Activated CD8-positive, alpha-beta T cell treated with anti-CD3 and anti-CD28 coated beads for 36 hours (primary cell): Measurements from ENCODE around the gene AIFM3. TPM values are rescaled to one million over a fixed set of nuclear protein-coding genes. Genes with fewer than 3 reads are reported as not detected.
"Not testable (repeated sequence)": the region's sequence is repeated elsewhere in the genome, so short reads cannot be mapped to it uniquely, and the experiment has no call there.

Experiments
- ATAC-seq: fragments of 200-7000 bp; cut with Tn5 transposase; one replicate; pipeline ENCODE4 v1.10.0; 2021; ENCODE audit warnings: mild to moderate bottlenecking, moderate library complexity
- CTCF ChIA-PET: fragments of 350-600 bp; sonication (Branson Sonifier 250); formaldehyde crosslinking; loops from one replicate; lab custom pipeline; 2021; ENCODE audit warnings: antibody characterized with exemption; lab: Charles Lee
- POLR2A ChIA-PET: fragments of 350-600 bp; sonication (Branson Sonifier 250); formaldehyde crosslinking; loops from one replicate; lab custom pipeline; 2021; ENCODE audit warnings: antibody characterized with exemption; lab: Charles Lee
- DNase-seq: peaks from one replicate; pipeline ENCODE4 v3.0.0-alpha.2; 2020
- H3K27ac Mint-ChIP-seq: one replicate; pipeline ENCODE4 v1.8.0; 2021; ENCODE audit warnings: mild to moderate bottlenecking, mixed read lengths
- H3K27me3 Mint-ChIP-seq: one replicate; pipeline ENCODE4 v1.8.0; 2021; ENCODE audit warnings: mixed read lengths
- H3K36me3 Mint-ChIP-seq: one replicate; pipeline ENCODE4 v1.8.0; 2021; ENCODE audit warnings: low read depth, mixed read lengths
- H3K4me1 Mint-ChIP-seq: one replicate; pipeline ENCODE4 v1.8.0; 2021; ENCODE audit warnings: low read depth, mixed read lengths
- H3K4me3 Mint-ChIP-seq: one replicate; pipeline ENCODE4 v1.8.0; 2021; ENCODE audit warnings: mild to moderate bottlenecking, moderate library complexity, mixed read lengths
- H3K9me3 Mint-ChIP-seq: one replicate; pipeline ENCODE4 v1.8.0; 2021; ENCODE audit warnings: mixed read lengths
- intact Hi-C: fragments of 100-400 bp; cut with micrococcal nuclease; formaldehyde crosslinking; loops from one replicate; pipeline ENCODE4 v1.10.0; 2022
- total RNA-seq, 2 experiments: library from RNA; stranded (reverse); gene quantifications; one replicate each; pipeline ENCODE4 v1.2.3, GENCODE V29; 2021
- TF ChIP-seq, protein P1 (sequence below): fragments of 200-600 bp; IDR thresholded peaks from one replicate; pipeline ENCODE4 v1.8.0; 2022; ENCODE audit warnings: antibody characterized with exemption, mild to moderate bottlenecking

AIFM3 gene
- total RNA-seq, 2 experiments from 2014 or later, result 0.25 to 0.40 TPM

DNA sequence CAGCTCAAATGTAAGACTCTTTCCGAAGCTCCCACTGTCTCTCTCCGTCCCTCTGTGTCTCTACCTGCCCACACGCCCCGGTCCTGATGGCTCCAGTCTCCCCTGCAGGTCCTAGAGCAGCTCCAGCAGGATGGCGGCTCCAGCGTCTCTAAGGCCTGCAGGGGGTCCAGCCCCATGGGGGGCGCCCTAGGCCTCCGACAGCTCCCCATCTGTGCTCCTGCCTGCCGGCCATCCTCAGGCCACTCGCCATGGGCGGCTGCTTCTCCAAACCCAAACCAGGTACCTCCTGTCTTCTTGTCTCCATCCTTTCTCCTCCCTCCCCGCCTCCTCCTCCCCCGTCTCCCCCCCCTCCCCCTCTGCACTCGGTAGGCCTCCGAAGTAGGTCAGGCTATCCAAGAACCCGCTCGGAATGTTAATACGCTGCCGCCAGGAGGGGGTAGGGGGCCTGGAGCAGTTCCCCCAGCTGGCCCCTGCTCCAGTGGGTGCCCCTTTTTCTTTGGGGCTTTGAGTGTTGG is 699 bp downstream of the AIFM3 start:
- ATAC-seq, result no peak
- H3K4me1 Mint-ChIP-seq, result peaks cover 6% of the 10 kb centered on the region
- TF ChIP-seq, protein P1, sequence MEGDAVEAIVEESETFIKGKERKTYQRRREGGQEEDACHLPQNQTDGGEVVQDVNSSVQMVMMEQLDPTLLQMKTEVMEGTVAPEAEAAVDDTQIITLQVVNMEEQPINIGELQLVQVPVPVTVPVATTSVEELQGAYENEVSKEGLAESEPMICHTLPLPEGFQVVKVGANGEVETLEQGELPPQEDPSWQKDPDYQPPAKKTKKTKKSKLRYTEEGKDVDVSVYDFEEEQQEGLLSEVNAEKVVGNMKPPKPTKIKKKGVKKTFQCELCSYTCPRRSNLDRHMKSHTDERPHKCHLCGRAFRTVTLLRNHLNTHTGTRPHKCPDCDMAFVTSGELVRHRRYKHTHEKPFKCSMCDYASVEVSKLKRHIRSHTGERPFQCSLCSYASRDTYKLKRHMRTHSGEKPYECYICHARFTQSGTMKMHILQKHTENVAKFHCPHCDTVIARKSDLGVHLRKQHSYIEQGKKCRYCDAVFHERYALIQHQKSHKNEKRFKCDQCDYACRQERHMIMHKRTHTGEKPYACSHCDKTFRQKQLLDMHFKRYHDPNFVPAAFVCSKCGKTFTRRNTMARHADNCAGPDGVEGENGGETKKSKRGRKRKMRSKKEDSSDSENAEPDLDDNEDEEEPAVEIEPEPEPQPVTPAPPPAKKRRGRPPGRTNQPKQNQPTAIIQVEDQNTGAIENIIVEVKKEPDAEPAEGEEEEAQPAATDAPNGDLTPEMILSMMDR, result no peak
- intact Hi-C loops, result no loop called here
- H3K36me3 Mint-ChIP-seq, result no peaks in the 10 kb centered on the region
- no peak for DNase-seq
- ChIA-PET POLR2A (interaction anchor here (0.7 kb wide), 1 partner anchor 108 kb away, joined by 3 read pairs; no protein-coding TSS in a partner anchor), CTCF (interaction anchor here (0.8 kb wide), 1 partner anchor 8 kb away, joined by 4 read pairs; no protein-coding TSS in a partner anchor)
- H3K9me3 Mint-ChIP-seq, result no peaks in the 10 kb centered on the region
- H3K4me3 Mint-ChIP-seq, result no peak overlapping the region
- no peak overlapping the region for H3K27ac Mint-ChIP-seq
- H3K27me3 Mint-ChIP-seq, result peaks cover 10% of the 10 kb centered on the region

DNA sequence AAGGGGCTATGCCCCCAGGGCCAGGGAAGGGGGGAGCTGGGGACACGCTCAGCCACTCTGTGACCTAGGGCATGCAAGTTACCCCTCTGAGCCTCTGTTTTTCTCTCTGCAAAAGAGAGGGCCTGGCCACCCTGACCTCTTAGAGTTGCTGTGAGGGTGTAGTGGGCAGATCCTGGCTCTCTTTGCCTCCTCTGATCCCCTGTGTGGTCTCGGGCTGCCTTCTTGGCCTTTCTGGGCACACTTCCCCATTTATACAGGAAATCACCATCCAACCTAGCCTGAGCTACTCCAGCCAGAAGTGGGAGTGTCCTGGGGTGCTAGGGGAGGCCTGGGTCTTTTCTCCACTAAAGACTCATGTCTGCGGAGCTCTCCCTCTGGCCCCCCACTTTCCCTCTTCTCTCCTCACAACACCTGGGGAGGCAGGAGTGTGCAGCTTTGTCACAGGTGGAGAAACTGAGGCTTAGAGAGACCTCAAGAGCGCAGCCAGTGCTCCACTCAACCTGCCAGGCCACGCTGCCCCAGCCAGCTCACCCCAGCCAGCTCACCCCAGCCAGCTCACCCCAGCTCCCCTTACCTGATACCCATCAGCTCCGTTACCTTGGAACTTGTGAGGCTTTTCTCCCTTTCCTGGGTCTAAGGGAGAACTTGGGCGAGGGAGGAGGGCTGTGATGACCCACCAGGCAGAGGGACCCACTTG is 1.4 kb downstream of the AIFM3 start:
- Mint-ChIP-seq H3K4me1 (peaks cover 6% of the 10 kb centered on the region), H3K4me3 (no peak overlapping the region), H3K27me3 (peaks cover 10% of the 10 kb centered on the region), H3K36me3 (no peaks in the 10 kb centered on the region), H3K9me3 (no peaks in the 10 kb centered on the region), H3K27ac (no peak overlapping the region)
- ChIA-PET CTCF (interaction anchor here (0.8 kb wide), 1 partner anchor 9 kb away, joined by 4 read pairs; no protein-coding TSS in a partner anchor), POLR2A (no interaction called here)
- no peak for ATAC-seq
- intact Hi-C loops, result no loop called here
- TF ChIP-seq, protein P1, result no peak
- DNase-seq, result no peak

DNA sequence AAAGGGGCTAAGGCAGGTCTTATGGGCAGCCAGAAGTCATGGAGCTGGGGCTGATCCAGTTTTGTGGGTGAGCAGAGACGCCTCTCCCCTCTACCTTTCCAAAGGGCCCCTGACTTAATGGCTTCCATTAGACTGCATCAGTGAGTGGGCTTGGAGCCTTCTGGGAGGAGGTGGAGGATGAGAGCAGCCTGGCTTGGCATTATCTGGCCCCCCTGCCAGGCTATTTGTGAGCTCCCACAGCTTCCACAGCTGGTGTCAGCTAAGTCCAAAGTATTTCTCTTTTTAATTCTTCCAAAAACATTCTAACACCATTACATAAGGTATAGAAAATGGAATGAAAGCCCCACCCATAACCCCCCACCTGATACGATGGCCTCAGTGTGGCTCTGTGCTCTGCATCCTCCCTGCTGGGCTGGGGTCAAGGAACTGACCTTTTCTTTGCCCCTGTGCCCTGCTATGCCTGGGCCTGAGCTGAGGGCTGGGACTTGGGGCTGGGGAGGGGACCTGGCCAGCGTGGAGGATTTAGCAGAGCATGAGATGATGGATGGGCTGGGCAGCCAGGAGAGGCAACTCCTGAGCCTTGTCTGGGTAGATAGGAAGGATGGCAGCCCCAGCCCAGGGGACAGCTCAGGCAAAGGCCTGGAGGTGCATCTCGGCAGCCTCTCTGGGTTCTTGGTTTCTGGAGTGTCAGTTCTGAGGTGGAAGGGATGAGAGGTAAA is 4.0 kb downstream of the AIFM3 start:
- CTCF ChIA-PET, result interaction anchor here (1.9 to 2.2 kb wide), 2 partner anchors 10 kb away, joined by 8 to 10 read pairs; partner anchors contain the start of gene LZTR1

DNA sequence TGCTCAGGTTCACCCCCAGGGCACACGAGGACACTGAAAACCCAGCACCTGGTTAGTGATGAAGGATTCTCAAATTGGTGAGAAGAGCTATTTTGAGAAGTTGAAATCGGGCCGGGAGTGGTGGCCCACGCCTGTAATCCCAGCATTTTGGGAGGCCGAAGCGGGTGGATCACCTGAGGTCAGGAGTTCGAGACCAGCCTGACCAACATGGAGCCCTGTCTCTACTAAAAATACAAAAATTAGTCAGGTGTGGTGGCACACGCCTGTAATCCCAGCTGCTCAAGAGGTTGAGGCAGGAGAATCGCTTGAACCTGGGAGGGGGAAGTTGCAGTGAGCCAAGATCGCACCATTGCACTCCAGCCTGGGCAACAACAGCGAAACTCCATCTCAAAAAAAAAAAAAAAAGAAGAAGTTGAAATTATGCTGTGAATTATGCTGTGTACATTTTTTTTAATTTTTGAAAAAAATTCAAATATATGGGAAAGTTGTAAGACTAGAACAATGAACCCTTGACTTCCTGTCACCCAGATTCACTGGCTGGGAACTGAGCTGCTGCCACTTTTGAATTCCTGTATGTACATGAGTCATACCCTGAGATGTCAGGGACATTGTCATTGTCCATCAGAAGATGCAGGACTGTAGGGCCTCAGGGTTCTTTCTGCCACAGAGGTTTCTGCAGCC is 5.1 kb downstream of the AIFM3 start:
- H3K36me3 Mint-ChIP-seq, DNase-seq, H3K27ac Mint-ChIP-seq, ATAC-seq, H3K4me3 Mint-ChIP-seq, POLR2A ChIA-PET, H3K27me3 Mint-ChIP-seq, H3K4me1 Mint-ChIP-seq, H3K9me3 Mint-ChIP-seq: not testable (repeated sequence)
- intact Hi-C loops, result loop anchor here (10.0 kb wide), 1 partner anchor 47 kb away; no protein-coding TSS in a partner anchor
- CTCF ChIA-PET, result interaction anchor here (1.9 to 2.2 kb wide), 2 partner anchors 9 to 11 kb away, joined by 8 to 10 read pairs; partner anchors contain the start of gene LZTR1

More for the DNA sequence above, 4.0 kb downstream of the AIFM3 start:
- DNase-seq (no peak), ATAC-seq (no peak)
- H3K36me3 Mint-ChIP-seq, result no peaks in the 10 kb centered on the region
- no peaks in the 10 kb centered on the region for H3K9me3 Mint-ChIP-seq
- intact Hi-C loops, result loop anchor here (10.0 kb wide), 1 partner anchor 46 kb away; no protein-coding TSS in a partner anchor
- TF ChIP-seq, protein P1, result no peak
- H3K4me3 Mint-ChIP-seq, result no peak overlapping the region
- no peaks in the 10 kb centered on the region for H3K4me1 Mint-ChIP-seq
- no peaks in the 10 kb centered on the region for H3K27me3 Mint-ChIP-seq
- no peak overlapping the region for H3K27ac Mint-ChIP-seq
- POLR2A ChIA-PET, result no interaction called here

DNA sequence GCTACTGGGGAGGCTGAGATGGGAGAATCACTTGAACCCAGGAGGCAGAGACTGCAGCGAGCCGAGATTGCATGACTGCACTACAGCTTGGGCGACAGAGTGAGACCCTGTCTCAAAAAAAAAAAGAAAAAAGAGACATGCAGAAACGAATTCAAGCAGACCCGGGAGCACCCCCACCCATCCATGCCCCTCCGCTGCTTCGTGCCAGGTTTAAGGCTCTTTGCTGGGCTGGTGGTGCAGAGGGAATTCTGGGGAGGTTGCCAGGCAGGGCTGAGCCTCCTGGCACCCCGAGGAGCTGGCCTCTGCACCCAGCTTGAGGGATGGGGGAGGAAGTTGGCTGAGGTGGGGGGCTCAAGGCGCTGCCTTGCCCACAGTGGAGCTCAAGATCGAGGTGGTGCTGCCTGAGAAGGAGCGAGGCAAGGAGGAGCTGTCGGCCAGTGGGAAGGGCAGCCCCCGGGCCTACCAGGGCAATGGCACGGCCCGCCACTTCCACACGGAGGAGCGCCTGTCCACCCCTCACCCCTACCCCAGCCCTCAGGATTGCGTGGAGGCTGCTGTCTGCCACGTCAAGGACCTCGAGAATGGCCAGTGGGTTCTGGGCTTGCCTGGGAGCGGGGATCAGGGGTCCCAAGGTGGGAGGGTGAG is 6.0 kb downstream of the AIFM3 start:
- Mint-ChIP-seq H3K4me1 (no peaks in the 10 kb centered on the region), H3K9me3 (no peaks in the 10 kb centered on the region), H3K27ac (no peak overlapping the region), H3K27me3 (no peaks in the 10 kb centered on the region), H3K36me3 (no peaks in the 10 kb centered on the region), H3K4me3 (no peak overlapping the region)
- POLR2A ChIA-PET, result no interaction called here
- no peak for ATAC-seq
- no peak for DNase-seq
- TF ChIP-seq, protein P1, result no peak
- intact Hi-C loops, result loop anchor here (10.0 kb wide), 1 partner anchor 48 kb away; no protein-coding TSS in a partner anchor
- CTCF ChIA-PET, result interaction anchor here (0.9 to 2.2 kb wide), 3 partner anchors 9 to 12 kb away, joined by 3 to 10 read pairs (median 3); partner anchors contain the start of gene LZTR1
